Activated T-cell treated with anti-CD3 and anti-CD28 coated beads, Interleukin-2, amount 50 U/mL, for 24 hours (primary cell): ENCODE data around the gene ABCC8.

Source experiments
- DNase-seq: peaks from one replicate; pipeline ENCODE4 v3.0.0-alpha.2; 2020
- H3K27ac Mint-ChIP-seq: 2 replicates; pipeline ENCODE4 v1.8.0; 2020; ENCODE audit warnings: mild to moderate bottlenecking, mixed read lengths
- H3K27me3 Mint-ChIP-seq: 2 replicates; pipeline ENCODE4 v1.8.0; 2020; ENCODE audit warnings: mixed read lengths
- H3K36me3 Mint-ChIP-seq: 2 replicates; pipeline ENCODE4 v1.8.0; 2020; ENCODE audit warnings: low read depth, mixed read lengths
- H3K4me1 Mint-ChIP-seq: 2 replicates; pipeline ENCODE4 v1.8.0; 2020; ENCODE audit warnings: low read depth, mixed read lengths
- H3K4me3 Mint-ChIP-seq: 2 replicates; pipeline ENCODE4 v1.8.0; 2020; ENCODE audit warnings: mild to moderate bottlenecking, moderate library complexity, mixed read lengths
- H3K9me3 Mint-ChIP-seq: 2 replicates; pipeline ENCODE4 v1.8.0; 2020; ENCODE audit warnings: mixed read lengths

Gene ABCC8

GRCh38 chr11:17350455-17351171 is 126.0 kb downstream of the ABCC8 start:
- no peak for DNase-seq
- H3K4me1 Mint-ChIP-seq: peaks cover 40% of the 10 kb centered on the region
- peak overlapping the region; percentile 74 for H3K27ac Mint-ChIP-seq
- H3K27me3 Mint-ChIP-seq: peaks cover 2% of the 10 kb centered on the region
- H3K36me3 Mint-ChIP-seq: peaks cover 2% of the 10 kb centered on the region
- no peaks in the 10 kb centered on the region for H3K9me3 Mint-ChIP-seq
- peak overlapping the region; percentile 78 for H3K4me3 Mint-ChIP-seq

GRCh38 chr11:17347676-17348075 is 129.0 kb downstream of the ABCC8 start:
- peaks cover 35% of the 10 kb centered on the region for H3K4me1 Mint-ChIP-seq
- H3K27ac Mint-ChIP-seq: no peak overlapping the region
- peaks cover 2% of the 10 kb centered on the region for H3K27me3 Mint-ChIP-seq
- no peaks in the 10 kb centered on the region for H3K36me3 Mint-ChIP-seq
- DNase-seq: no peak
- H3K9me3 Mint-ChIP-seq: no peaks in the 10 kb centered on the region
- no peak overlapping the region for H3K4me3 Mint-ChIP-seq

- H3K27me3 Mint-ChIP-seq: no peaks in the 10 kb centered on the region
- no peaks in the 10 kb centered on the region for H3K9me3 Mint-ChIP-seq
- DNase-seq: no peak
- no peak overlapping the region for H3K4me3 Mint-ChIP-seq
- H3K27ac Mint-ChIP-seq: no peak overlapping the region
- peaks cover 15% of the 10 kb centered on the region for H3K4me1 Mint-ChIP-seq
- H3K36me3 Mint-ChIP-seq: peaks cover 4% of the 10 kb centered on the region
These were observed 132.7 kb downstream of the ABCC8 start for GRCh38 chr11:17343907-17344306.

- Mint-ChIP-seq H3K27ac (no peak overlapping the region), H3K36me3 (peaks cover 4% of the 10 kb centered on the region), H3K4me3 (no peak overlapping the region), H3K27me3 (no peaks in the 10 kb centered on the region), H3K9me3 (no peaks in the 10 kb centered on the region), H3K4me1 (peaks cover 15% of the 10 kb centered on the region)
- no peak for DNase-seq
These were observed 133.4 kb downstream of the ABCC8 start for GRCh38 chr11:17343257-17343656.
